Activated T-helper 1 cell treated with anti-CD3 and anti-CD28 coated beads, Interleukin-2, amount 50 U/mL, for 16 hours (primary cell): ENCODE results near the gene KCTD1.

Experiments used
- DNase-seq, 2 donors: peaks; one replicate each; pipeline ENCODE4 v3.0.0-alpha.2; 2020; ENCODE audit warnings: low read depth in 1 of 2, low spot score in 1 of 2

KCTD1 gene

GRCh38 chr18:26482569-26482968, 65.8 kb downstream of the KCTD1 start:
- DNase-seq = no peak

DNA sequence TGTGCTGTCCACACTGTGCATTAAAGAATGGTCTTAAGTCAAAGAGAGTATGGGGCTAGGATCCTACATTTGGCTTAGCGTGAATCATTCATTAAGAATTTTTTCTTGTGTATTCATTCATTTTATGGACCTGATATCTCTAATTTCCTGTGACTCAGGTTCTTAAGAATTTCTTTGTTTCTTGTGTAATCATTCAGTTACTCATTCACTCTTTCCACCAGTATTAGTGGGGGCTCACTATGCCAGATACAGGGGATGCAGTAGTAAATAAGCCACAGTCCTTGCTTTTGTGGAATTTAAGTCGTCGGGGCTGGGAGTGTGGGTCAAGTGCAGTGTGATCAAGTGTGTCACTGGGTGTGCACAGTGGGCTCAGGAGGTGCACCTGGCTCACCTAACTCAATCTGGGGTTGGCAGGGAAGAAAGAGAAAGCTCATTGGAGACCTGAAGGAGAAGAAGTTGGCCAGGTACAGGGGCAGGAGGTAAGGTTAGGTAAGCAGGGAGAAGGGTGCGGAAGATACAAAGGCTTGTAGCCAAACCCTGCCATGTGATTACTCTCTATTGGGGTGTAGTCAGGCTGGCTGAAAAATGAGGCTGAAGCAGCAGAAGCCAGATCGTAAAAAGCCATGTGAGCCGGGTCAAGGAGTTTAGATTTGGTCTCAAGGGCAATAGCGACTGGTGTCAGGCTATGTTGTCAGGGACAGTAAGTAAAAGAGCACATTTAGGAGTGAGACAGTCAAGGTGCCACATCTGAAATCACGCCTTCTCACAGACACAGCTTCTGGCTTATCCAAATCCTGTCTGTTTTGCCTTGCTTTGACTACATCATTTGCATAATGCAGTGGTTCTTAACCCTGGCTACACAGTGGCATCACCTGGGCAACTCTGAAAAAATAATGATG, 67.2 kb downstream of the KCTD1 start:
- no peak for DNase-seq

DNA sequence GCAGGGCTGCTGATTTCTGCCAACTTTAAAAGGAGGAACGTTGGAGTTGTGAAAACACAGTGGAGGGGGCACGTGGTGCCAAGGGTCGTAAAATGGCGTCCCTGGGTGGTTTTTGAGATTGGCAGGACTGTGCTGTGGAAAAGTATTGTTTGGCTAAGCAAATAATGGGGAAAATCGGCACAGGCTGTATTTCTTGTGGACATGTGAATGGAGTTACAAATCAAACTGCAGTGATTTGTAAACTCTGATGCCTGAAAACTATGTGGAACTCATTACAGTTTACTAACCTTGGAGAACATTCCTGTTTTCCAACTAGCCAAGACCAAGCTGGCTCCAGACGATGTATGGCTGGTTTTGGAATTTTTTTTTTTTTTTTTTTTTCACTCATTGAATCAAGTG, 68.7 kb downstream of the KCTD1 start:
- no peak for DNase-seq

DNA sequence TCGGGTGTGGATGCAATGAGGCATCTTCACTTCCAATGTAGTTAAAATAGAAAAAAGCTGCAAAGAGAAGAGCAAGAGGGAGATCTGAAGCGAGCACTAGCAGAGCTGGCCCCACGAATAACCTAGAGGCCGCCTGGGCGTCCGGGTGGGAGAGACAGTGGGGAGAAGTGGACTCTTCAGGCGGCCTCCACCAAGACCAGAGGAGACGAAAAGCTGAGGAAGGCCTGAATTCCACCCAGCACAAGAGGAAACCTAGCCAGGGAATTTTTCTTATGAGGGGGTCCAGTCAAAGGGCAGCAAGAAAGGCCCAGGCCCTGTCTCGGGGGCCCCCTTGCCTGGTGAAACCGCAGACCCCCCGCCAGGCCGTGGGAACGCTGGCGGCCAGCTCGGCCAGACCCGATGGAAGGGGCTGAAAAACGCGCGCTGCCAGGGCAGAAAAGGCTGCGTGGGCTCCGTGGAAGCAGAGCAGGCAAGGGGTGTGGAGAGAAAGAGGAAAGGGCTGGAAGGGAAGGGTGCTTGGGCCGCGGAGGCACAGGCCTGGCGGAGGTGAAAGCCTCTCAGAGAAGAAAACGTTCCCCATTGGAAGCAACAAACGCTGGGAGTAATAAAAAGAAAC, 69.2 kb downstream of the KCTD1 start:
- DNase-seq = no peak

DNA sequence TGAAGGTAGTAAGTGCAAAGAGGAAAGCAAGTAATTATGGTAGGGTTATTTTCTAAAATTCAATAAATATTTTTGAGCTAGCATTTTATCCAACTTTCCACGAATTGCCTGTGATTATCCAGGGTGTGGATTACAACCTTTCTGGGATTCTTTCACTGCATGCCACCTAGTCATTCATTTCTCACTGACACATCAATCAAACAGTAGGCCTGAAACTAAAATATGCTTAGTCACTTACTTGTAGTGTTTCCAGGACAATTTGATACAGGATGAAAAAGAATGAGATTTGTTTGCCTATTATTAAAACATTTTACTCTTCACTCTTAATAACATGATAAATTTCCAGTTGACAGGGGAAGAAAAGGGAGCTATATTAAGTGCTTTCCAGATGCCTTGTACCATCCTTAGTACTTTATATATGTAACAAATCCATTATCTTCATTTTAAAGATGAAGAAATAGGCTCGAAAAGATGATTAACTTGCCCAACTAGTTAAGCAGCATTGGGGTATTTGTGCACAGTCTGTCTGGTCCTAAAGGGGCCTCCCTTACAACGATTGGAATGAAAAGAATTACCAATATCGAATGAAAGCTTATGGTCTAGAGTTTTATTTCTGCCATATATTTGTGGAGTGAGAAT, 70.4 kb downstream of the KCTD1 start:
- no peak for DNase-seq

- no peak for DNase-seq
Observed at GRCh38 chr18:26476697-26477096, 71.7 kb downstream of the KCTD1 start.

DNA sequence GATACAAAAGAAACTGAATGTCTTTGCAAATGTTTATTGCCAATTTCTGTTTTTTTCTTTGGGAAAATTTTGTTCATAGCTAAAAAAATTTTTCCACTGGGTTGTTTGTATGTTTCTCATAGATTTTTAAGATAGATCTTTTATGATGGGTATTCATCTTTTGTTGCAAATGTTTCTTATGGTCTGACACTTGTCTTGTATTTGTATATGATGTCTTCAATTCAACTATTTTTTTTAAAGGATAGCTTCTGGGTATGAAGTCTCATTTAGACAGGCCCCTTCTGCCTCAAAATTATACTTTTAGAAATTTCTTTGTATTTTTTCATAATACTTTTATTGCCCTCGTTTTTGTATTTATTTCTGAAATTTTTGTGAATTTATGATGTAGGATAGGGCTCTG, 73.8 kb downstream of the KCTD1 start:
- no peak for DNase-seq

DNA sequence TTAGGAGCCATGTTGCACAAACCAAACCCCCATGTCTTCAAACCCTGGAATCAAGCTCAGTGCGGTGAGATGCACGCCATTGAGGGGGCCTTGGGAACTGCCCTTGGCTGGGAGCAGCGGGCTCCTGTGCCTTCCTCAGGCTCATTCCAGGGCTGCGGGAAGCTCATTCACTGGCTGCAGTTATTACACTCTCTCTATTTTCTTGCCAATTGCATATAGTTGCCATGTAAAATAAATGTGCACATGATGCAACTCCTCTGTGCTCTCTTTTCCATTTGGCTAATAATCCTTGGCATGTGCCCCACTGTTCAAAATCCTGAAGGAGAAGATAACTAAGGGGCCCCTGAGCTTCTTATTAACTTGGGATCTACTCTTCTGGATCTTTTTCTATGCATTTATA, 74.7 kb downstream of the KCTD1 start:
- no peak for DNase-seq

DNA sequence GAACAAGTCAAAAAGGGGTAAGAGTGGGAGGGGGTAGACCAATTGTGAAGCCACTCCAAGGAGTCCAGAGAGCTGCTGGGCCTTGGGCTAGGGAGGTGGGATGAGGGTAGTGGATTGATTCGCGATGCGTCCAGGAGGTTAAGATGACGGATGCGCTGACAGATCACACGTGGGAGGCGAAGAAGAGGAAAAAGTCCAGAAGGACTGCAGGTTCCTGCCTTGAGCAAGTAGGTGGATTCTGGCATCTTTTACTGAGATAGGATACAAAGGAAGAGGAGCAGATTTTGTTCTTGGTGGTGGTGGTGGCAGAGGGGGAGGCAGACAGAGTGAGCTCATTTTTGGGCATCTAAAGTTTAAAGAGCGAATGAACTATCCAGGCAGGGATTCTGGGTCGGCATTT, 76.5 kb downstream of the KCTD1 start:
- DNase-seq = no peak

- no peak for DNase-seq
Observed at GRCh38 chr18:26471027-26471426, 77.3 kb downstream of the KCTD1 start.

GRCh38 chr18:26470011-26470637, 78.2 kb downstream of the KCTD1 start:
- no peak for DNase-seq

GRCh38 chr18:26468931-26469340, 79.4 kb downstream of the KCTD1 start:
- DNase-seq = no peak

GRCh38 chr18:26466026-26466425, 82.3 kb downstream of the KCTD1 start:
- DNase-seq = no peak

DNA sequence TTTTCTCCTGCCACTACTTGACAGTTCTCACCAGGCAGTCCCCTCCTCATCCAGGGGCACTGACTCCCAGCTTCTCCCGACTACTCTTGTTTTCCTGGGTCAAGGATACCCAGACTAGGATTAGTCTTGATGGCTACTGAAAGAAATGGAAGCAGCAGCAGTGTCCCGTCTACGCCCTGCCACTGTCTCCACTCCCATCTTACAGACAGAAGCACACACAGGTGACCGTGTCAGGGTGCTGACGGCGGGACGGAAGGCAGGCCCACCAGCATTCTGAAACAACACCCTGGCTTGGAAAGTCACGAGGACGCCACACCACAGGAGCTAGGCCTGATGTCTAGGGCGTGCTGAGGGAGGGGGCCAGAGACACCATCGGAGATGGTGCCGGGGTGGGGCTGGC, 82.9 kb downstream of the KCTD1 start:
- no peak for DNase-seq

DNA sequence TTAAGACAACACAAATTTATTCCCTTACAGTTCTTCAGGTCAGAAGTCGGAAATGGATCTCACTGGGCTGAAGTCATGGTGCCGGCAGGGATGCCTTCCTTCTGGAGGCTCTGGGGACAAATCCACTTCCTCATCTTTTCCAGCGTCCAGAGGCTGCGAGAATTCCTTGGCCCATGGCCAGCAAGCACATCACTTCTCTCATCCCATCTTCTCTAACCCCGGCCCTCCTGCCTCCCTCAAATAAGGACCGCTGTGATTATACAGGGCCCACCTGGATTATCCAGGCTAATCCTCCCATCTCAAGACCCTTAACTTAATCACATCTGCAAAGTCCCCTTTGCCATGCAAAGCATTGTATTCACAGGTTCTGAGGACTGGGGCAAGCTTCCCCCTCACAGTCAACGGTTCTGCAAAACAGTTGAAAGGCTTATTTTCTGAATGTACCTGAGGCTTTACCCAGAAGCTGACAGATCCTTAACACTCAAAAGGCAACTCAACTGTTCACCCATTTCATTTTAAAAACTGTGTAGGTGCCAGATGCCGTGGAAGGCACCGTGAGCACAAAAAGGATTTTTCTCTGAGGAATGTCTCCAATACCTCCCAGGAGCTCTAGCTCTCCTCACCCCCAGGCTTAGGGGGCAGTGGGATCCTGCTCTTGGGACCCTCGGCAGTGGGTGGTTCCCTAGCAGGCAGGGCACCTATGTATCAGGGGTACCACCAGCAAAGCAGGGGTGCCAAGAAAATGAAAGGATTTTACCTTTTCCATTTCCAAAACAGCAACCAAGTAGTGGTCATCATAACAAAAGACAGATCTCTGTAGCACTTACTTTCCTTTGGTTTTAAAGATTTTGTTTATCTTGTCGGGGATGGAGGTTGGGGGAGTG, 84.0 kb downstream of the KCTD1 start:
- no peak for DNase-seq

DNA sequence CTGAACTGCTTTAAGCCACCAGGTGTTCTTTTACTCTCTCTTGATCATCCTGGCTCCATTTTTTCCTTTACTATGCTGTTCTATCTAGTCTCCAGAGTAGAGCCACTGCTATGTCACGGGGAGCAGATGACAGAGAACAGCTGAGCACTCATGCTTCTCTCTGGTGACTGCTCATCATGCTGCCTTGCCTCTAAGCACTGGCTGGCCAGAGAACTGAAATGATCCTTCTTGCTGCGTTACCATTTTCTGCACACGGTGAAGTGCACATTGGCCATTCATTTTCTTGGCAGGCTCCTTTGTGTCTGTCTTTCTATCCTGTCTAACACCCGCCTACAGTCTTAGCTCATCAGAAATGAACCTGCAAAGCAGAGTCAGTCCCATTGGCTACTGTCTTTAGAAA, 86.0 kb downstream of the KCTD1 start:
- no peak for DNase-seq

- DNase-seq = no peak
Observed at GRCh38 chr18:26461405-26461804, 86.9 kb downstream of the KCTD1 start.

- DNase-seq = no peak
Observed at GRCh38 chr18:26460449-26461091, 87.8 kb downstream of the KCTD1 start.

DNA sequence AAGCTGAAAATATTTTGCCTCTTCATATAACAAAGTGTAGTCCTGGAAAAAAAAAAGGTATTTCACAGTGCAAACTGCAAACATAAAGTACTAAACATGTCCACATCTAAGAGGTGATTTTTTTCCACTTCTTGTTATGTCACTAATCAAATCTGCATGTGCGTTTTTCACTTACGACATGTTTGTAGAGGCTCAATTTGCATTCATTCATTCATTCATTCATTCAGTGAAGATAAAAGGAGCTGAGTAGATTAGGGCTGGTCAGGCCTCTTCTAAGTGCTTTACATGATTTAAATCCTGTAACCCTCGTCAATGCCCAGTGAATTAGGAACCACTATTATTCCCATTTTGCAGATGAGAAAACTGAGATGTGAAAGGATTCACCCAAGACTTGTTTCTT, 88.5 kb downstream of the KCTD1 start:
- DNase-seq = no peak

GRCh38 chr18:26459340-26459739, 89.0 kb downstream of the KCTD1 start:
- no peak for DNase-seq
